ENCODE data around the gene C11orf68. TPM values are rescaled to one million over a fixed set of nuclear protein-coding genes. Genes with fewer than 3 reads are reported as not detected.

C11orf68 gene
- total RNA-seq, 2 donors from 2014 or later = 26.6 to 29.0 TPM

- no peaks in the 10 kb centered on the region for H3K36me3 ChIP-seq
- TF ChIP-seq CTCF (IDR thresholded peaks at IDR 0.05) = no peak
- no peak for DNase-seq
- intact Hi-C loops (cut with DNase I) = no loop called here
- H3K27ac ChIP-seq = peak overlapping the region; percentile 67
- H3K27me3 ChIP-seq = no peaks in the 10 kb centered on the region
- no peaks in the 10 kb centered on the region for H3K4me1 ChIP-seq
- H3K9me3 ChIP-seq = no peaks in the 10 kb centered on the region
- H3K4me3 ChIP-seq = no peak overlapping the region
- peak overlapping the region; percentile 18 to 65 for H3K9ac ChIP-seq (ENCODE audit: low read depth in 2 of 2, low read length in 2 of 2)
These were observed 47.9 kb downstream of the C11orf68 start for GRCh38 chr11:65870706-65871681.

- H3K4me3 ChIP-seq = no peak overlapping the region
- no peaks in the 10 kb centered on the region for H3K27me3 ChIP-seq
- no peaks in the 10 kb centered on the region for H3K9me3 ChIP-seq
- no peak for DNase-seq
- no peaks in the 10 kb centered on the region for H3K4me1 ChIP-seq
- intact Hi-C loops (cut with DNase I) = no loop called here
- no peak for TF ChIP-seq CTCF (IDR thresholded peaks at IDR 0.05)
- peak overlapping the region in 1 of 2 donors; percentile 19 for H3K9ac ChIP-seq (ENCODE audit: low read depth in 2 of 2, low read length in 2 of 2)
- H3K36me3 ChIP-seq = no peaks in the 10 kb centered on the region
- H3K27ac ChIP-seq = no peak overlapping the region
These were observed 48.6 kb downstream of the C11orf68 start for GRCh38 chr11:65870307-65870658.

GRCh38 chr11:65869643-65870306 lies 49.1 kb downstream of the C11orf68 start:
- H3K9ac ChIP-seq (ENCODE audit: low read depth in 2 of 2, low read length in 2 of 2) = no peak overlapping the region
- no peak overlapping the region for H3K4me3 ChIP-seq
- no peaks in the 10 kb centered on the region for H3K36me3 ChIP-seq
- H3K27me3 ChIP-seq = no peaks in the 10 kb centered on the region
- H3K4me1 ChIP-seq = no peaks in the 10 kb centered on the region
- H3K9me3 ChIP-seq = no peaks in the 10 kb centered on the region
- no peak for DNase-seq
- no peak overlapping the region for H3K27ac ChIP-seq
- intact Hi-C loops (cut with DNase I) = no loop called here
- no peak for TF ChIP-seq CTCF (IDR thresholded peaks at IDR 0.05)

- H3K27me3 ChIP-seq = no peaks in the 10 kb centered on the region
- no peak for DNase-seq
- no peak for TF ChIP-seq CTCF (IDR thresholded peaks at IDR 0.05)
- H3K36me3 ChIP-seq = no peaks in the 10 kb centered on the region
- H3K9ac ChIP-seq (ENCODE audit: low read depth in 2 of 2, low read length in 2 of 2) = no peak overlapping the region
- no peak overlapping the region for H3K27ac ChIP-seq
- intact Hi-C loops (cut with DNase I) = no loop called here
- no peaks in the 10 kb centered on the region for H3K4me1 ChIP-seq
- H3K4me3 ChIP-seq = no peak overlapping the region
- H3K9me3 ChIP-seq = no peaks in the 10 kb centered on the region
These were observed 50.0 kb downstream of the C11orf68 start for GRCh38 chr11:65868907-65869306.

GRCh38 chr11:65868076-65868667 lies 50.7 kb downstream of the C11orf68 start:
- intact Hi-C loops (cut with DNase I) = no loop called here
- H3K36me3 ChIP-seq = no peaks in the 10 kb centered on the region

More at GRCh38 chr11:65868076-65868667, 50.7 kb downstream of the C11orf68 start:
- no peak overlapping the region for H3K9ac ChIP-seq (ENCODE audit: low read depth in 2 of 2, low read length in 2 of 2)
- TF ChIP-seq CTCF (IDR thresholded peaks at IDR 0.05) = no peak
- no peak overlapping the region for H3K27ac ChIP-seq
- no peak overlapping the region for H3K4me3 ChIP-seq
- no peak for DNase-seq
- H3K4me1 ChIP-seq = no peaks in the 10 kb centered on the region
- no peaks in the 10 kb centered on the region for H3K9me3 ChIP-seq
- H3K27me3 ChIP-seq = no peaks in the 10 kb centered on the region
